HG03558 (cell line): ENCODE measurements around the gene MYH13.

ENCODE experiments used
- ATAC-seq: cut with Tn5 transposase; IDR thresholded peaks from one replicate; pipeline ENCODE4 v1.9.1; 2021; ENCODE audit warnings: moderate number of reproducible peaks; ENCODE audit not compliant: unreplicated experiment; ENCODE audit errors: extremely low read depth

Gene MYH13

DNA sequence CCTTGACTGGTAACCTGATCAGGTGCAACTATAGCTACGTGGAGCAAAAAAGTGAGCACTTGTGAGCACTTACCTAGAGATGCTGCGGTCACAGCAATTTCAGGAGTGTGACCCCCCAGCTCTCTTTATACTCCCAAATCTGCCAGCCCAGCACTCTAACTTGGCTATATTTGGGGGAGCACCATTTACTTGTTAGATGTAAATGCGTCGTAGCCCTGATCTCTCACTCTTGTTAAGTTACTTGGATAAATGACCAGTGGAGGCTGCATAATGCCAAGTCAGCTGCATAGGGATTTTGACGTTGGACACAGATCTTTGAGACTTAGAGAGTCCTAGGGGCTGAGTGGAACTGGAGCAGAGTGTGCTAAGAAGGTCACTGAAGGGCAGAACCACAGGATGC lies at the start of gene MYH13:
TSS of gene MYH13 (minus strand) at position 101 of the 400 bp plus-strand sequence. CDS start 8,476 bp downstream, outside the sequence.
- no peak for ATAC-seq

DNA sequence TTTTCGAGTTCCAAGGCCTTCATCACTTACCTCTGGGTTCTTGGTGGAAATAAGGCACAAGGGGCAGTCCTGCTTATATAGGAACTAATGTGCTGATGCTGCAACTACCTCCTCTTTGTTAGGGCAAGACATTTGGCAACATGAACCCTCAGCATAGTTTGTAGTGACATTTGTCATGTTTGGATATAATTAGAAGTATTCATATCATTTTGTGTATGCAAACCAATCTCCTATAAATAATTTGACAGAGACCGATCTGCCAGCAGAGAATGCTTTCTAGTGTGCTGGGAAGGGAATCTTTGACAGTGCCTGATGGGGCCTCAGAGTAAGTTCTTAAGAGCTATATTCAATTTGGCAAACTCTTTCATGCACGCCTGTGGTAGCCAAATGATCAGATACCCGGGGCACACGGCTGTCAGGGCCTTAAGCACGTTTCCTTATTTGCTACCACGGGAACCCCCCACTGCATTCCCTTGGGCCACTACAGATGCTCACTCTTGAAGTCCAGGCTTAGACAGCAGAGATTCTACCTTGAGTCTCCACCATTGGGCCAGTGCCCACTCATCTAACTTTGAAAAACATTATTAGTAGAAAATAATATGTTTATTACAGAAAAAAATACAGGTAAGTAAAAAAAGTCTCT lies 49.2 kb upstream of the MYH13 start, which contains the start of gene MYH8:
TSS of gene MYH8 (minus strand) at position 51 of the 643 bp plus-strand sequence. CDS start 1,723 bp downstream, outside the sequence.
- ATAC-seq: no peak

DNA sequence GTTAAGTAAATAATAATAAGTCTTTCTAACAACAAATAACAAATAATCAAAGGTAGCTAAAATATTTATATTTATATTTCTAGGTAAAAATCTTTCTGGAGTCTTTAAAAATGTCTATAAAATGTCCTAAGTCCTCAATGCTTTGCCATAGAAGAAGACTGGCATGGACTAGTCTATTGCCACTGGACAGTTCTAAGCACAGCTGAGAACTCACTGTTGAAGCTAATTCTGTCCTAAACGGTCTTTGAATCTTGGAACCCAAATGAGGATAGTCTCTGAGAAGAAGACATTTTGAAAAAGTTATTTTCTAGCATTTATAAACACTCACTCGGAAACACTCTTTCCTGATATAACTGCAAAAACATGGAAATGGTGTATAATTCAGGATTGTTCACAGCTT lies 48.4 kb upstream of the MYH13 start:
- ATAC-seq: no peak

DNA sequence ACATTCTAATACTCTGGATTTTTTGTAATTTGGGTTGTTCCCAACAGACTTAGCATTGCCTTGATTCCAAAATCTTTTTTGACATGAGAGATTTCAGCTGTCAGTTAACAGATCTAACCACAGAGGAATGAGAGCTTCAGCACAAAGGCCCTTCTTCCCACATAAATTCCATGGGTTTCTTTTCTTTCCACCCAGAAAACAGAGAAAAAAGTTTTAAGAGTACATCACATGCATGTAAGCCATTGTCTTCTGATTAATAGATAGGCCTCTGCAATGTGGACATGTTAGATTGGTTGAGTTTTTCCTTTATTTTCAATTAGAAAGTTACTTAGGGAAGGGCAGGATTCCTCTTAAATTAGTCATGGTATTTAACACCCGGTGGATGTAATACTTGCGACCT lies 48.0 kb upstream of the MYH13 start:
- no peak for ATAC-seq

DNA sequence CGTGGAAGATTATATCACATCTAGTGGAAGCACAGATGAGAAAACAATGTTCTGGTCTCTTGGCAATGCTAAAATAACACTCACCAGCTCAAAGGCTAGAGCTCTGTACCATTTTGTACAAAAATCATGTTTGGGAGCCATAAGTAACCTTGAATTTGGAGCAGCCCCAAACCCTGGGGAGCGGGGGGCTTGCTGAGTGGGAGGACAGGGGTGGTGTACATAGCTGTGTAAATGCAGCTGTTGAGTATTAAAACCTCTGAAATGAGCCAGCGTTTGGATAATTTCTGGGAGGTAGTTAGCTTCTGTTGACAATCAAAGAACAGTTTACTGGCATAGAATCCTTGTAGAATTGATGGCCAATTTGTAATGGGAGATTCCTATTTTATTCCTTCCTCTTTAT lies 44.6 kb upstream of the MYH13 start:
- no peak for ATAC-seq

DNA sequence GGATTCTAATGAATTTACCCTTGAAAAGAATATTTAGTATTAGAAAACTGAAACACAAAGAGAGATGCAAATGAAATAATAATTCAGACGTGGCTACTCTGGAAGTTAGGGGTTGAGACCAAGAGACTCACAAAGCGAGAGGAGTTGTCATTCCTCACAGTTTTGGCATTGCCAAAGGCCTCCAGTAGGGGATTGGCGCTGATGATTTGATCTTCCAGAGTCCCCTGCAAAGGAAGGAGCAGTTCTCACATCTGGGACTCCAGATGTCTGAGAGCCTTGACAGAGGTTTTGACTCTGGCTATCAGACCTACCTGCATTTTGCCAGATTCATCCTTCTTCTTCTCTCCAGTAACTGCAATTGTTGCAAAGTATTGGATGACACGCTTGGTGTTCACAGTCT lies 42.4 kb upstream of the MYH13 start:
- ATAC-seq: no peak

DNA sequence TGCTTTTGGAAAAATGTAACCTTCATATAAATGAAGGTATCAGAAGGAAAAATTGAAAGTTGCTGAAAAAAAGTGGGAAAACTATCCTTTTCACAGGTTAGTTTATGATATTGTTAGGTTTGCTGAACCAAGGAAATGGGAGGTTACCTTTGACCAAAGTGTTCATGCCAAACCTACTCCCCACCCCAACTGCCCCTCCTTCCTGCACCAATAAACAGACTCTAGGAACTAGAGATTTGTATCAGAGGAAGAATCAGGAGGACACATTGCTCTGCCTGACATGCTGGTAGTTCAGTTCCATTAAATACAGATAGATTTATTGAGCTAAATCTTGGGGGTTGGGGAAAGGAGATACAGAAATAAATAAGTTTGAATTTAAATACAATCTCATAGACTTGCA lies 30.8 kb upstream of the MYH13 start:
- ATAC-seq: no peak

DNA sequence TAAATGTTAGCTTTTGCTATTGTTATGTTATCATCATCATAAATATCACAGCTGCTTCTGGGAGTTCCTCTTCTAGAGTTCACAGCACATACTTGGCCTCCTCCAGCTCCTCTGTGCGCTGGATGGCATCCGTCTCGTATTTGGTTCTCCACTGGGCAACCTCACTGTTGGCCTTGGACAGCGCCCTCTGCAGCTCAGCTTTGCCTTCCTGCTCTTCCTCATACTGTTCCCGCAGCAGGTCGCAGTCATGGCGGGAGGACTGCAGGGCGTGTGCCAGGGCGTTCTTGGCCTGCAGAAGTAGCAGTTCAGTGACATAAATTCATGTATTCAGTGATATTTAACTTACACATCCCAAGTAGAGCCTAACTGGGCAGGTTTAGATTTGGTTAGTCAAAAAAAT lies 25.5 kb upstream of the MYH13 start:
- no peak for ATAC-seq

DNA sequence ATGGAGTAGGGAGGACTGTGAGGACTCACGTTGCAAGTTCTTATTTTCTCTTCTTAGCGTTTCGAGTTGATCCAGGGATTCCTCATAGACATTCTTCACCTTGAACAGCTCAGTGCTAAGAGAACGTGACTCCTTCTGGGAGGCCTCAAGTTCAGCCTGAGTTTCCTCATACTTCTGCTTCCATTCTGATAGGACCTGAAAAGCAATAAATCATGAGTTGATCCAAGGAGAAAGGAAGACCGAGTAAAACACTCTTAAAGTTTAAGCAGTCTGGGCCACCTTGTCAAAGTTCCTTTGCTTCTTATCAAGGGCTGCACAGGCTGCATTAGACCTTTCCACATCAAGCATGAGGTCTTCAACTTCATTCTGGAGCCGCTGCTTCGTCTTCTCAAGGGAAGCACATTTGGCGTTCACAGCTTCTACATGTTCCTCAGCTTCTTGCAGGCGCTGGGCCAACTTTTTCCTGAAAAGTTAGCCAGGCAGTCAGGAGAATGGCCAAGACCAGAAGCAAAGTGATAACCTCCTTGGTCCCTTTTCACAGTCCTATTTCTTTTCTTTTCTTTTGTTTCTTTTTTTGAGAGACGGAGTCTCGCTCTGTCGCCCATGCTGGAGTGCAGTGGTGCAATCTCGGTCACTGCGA lies 23.8 kb upstream of the MYH13 start:
- ATAC-seq: no peak

DNA sequence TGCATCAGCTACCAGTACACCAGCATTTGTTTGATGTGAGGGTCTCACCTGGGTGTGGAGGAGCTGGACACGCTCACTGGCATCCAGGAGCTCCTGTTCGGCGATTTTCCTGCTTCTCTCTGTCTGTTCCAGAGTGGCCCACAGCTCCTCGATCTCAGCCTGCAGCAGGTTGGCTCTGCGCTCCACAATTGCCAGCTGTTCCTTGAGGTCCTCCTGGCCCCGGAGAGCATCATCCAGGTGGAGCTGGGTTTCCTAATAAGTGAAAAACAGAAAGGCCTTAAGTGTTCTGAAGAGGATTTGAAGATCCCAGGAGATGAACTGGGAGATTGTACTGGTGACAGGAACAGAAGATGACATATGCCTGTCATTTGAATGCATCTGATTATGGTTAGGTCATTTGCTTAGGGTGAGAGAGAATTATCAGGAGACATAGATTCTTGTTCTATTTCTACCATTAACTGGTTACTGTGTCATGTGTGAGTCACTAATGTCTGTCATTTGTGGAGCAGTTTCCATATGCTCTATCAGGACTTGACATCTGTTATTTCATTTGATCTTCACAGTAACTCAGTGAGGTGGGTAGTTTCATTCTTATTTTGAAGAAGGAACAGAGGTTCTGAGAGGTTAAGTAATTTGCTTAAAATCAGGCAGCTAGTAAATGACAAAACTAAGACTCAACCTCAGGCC lies 21.5 kb upstream of the MYH13 start:
- ATAC-seq: peak; percentile 78

DNA sequence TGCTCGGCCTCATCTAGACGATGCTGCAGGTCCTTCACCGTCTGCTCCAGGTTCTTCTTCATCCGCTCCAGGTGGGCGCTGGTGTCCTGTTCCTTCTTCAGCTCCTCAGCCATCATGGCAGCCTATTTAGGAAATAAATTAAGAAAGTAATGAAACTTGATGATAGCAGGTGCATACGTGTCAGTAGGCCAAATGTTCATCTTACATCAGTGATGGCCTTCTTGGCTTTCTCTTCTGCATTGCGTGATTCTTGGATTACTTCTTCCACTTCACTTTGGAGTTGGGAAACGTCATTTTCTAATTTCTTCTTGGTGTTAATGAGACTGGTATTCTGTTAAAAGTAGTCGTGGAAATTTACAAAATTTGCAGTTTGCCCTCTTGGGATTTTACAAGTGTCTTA lies 20.1 kb upstream of the MYH13 start:
- ATAC-seq: no peak

DNA sequence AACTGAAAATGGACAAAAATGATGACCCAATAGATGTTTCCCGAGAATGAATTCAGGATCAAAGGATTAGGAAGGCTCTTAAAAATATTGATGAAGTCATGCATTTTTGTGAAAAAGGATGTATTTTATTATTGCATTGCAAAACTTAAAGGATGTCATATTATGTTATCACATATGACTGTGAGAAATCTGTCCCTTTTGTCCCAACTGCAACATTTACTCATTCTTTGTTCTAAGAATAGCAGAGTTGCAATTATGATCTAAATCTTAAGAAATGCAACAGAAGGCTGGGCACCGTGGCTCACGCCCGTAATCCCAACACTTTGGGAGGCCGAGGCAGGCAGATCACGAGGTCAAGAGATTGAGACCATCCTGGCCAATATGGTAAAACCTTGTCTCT lies 13.1 kb upstream of the MYH13 start:
- no peak for ATAC-seq

DNA sequence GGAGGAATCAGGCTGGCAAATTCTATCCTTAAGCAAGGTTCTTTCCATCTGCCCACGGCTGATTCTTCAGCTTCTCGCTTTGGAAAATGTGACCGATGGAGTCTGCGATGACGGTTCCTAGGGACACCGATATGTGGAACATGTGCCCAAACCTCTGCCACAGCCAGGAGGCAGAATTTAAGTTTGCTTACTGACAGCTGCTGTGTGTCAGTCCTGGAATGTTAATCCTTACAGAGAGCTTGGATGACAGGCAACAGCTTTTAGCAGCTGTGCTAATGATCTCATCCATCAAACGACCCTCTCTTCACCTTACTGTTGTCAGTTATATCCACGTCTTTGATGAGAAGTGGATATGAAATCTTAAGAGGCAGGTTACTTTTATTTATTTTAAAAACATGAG lies 11.4 kb upstream of the MYH13 start:
- no peak for ATAC-seq

DNA sequence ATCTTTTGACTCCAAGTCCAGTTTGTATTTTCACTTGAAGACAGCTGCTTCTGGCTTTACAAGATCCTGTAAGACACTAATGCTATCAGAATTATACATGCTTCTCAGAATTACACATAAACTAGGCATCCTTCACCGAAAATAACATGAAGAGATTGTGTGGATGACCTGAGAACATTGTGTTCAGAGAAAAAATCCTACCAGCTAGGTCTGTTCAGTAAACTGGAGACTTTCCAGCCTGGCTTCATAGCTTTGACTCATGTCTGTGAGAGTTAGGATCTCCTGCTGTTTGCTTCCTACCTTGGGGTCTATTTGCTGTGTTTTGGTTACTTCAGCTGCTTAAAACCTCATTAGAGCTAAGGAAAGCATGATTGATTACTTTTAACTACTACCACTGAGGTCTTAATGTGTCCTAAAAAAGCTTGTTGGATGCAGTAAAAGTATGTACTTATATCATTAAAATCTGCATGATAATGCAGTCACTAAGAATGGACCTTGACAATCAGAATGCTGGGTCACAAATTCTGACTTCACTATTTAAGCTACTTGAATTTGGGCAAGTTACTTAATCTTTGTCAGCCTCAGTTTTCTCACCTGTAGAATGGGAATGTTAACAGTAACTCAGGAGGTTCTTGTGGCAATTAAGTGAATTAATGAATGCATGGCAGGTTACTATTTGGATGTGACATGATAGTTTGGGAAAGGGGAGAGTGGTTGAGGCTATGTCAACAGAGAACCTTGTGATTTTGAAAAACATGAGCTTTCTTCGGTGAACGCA lies 8.0 kb upstream of the MYH13 start:
- ATAC-seq: no peak

DNA sequence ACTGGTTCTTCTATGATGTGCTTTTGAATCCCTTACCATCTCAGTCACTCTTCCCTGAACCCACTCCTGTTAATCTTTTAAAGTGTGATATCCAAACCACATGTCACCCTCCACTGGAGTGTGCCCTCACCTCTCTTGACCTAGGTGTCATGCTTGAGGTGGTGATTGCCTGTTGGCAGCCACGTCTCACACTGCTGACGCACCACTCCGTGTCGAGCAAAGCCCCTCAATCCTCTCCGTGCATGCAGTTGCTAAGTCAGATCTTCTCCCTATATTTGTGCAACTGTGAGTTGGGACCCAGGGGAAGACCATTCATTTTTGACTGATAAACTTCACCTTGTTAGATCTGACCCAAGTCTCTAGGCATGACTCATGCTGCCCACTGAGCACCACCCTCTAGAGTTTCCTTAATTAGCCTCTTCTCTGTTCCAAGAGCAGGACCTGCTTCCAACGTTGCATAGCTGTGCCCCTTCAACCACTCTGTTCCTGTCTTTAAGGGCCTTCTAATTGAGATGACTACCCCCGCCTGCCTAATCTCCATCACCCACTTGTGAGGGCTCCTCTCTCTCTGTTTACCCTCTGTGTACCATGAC lies 2.7 kb downstream of the MYH13 start:
- ATAC-seq: no peak

DNA sequence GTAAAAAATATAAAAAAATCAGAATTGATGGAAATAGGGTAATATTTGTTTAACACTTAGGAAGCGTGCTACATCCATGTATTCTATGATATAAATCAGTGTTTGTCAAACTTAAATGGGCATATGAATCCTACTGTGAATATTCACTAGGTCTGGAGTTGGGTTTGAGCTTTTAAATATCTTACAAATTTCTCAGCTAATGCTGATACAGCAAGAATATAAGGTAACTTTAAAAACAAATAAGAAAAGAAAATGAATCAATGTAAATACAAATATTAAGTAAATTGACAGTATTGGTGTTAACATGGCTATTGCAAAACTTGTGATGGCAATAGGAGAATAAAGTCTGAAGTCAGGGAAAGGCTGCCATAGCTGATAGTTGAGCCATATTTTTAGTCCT lies 3.6 kb downstream of the MYH13 start:
- no peak for ATAC-seq

DNA sequence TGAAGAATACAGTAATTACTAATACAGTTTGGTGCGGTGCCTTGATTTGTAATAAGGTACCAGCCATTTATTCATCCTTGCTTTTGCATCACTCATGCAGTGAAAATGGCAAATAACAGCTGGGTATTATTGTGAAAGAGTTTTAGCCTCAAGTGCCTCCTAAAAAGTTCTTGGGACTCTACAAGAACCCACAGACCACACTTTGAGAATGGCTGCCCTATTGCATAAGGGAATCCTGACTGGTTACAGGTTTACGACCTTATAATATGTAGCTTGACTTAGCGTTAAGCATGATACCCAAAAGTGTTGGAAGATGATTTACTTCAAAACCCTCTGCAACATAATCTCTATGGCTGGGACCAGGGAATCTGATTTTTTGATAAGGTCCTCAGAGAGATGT lies 4.2 kb downstream of the MYH13 start:
- no peak for ATAC-seq

DNA sequence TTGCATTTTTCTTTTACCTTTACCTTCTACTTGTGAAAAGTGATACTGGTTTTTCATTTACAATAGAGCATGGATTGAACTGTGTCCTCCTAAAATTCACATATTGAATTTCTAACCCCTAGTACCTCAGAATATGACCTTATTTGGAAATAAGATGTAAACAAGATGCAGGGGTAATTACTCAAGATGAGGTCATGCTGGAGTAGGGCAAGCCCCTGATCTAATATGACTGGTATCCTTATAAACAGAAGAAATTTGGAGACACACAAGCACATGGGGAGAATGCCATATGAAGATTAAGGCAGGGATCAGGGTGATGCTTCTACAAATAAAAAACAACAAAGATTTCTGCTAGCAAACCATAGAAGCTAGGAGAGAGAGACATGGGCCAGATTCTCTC lies 12.2 kb downstream of the MYH13 start:
- ATAC-seq: no peak

DNA sequence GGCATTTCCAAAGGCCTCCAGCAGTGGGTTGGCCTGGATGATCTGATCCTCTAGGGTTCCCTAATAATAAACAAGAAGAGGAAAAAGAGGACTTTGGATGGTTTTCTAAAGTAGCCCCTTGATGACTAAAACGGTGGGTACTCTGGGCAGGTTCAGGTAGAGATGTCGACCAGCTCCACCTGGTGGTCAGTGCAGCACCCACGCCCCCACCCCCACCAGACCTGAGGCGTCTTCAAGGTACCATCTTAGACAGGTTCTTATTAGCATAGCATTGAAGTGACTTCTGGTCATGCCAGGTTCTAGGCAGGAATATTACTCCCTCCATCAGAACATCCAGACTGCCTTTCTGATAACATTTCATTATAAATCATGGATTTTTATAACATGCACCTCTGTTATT lies 15.0 kb downstream of the MYH13 start:
- ATAC-seq: no peak

DNA sequence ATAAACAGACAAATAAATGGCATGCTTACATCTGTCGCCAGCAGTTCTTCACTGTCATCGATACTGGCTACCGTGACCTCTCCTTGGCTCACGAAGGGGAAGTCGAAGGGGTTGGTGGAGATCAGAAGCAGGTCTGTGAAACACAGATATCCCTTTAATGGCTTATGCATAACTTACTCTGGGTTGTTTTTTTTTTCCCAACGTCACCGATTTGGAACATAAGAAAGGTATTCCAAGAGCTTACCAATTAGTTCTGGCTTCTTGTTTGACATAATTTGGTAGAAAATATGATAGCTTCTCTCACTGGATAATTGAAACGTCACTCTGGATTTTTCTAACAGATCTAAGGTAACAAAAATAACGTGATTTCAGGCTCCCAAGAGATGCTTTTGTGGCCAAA lies 18.2 kb downstream of the MYH13 start:
- ATAC-seq: no peak

DNA sequence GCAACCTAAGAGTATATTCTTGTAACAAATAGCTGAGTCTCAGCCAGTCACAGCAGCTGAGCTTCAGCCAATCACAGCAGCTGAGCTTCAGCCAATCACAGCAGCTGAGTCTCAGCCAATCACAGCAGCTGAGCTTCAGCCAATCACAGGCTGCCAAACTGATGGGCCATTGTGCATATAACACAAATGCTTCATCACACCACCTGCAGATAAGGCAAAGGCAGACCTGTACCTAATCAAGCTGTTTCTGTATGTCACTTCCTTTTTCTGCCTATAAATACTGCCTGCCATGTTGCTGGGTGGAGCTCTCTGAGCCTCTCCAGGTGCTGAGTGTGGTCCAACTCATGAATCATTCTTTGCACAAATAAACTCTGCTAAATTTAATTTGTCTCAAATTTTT lies 19.9 kb downstream of the MYH13 start:
- ATAC-seq: no peak
